Neural cell (in vitro differentiated cells): ENCODE measurements around the gene TSNAXIP1.

Experiments used
- EZH2 ChIP-seq: fragments of 200-600, 300-800 bp; shearing (Covaris generic), sonication (generic); IDR thresholded peaks from 2 replicates; pipeline ENCODE4 v1.6.1; 2014; ENCODE audit warnings: antibody characterized with exemption, low read length, borderline replicate concordance, mild to moderate bottlenecking; ENCODE audit not compliant: insufficient read depth, poor library complexity, severe bottlenecking
- RAD21 ChIP-seq: fragments of 450-650 bp; conservative IDR thresholded peaks from 2 replicates; pipeline ENCODE4 v1.6.1; 2014; ENCODE audit warnings: antibody characterized with exemption, mild to moderate bottlenecking, moderate library complexity
- SMC3 ChIP-seq: fragments of 450-650 bp; conservative IDR thresholded peaks from 2 replicates; pipeline ENCODE4 v1.6.1; 2014; ENCODE audit warnings: antibody characterized with exemption, mild to moderate bottlenecking, moderate library complexity; ENCODE audit not compliant: poor library complexity

GRCh38 chr16:67770346-67770991, 36.2 kb upstream of the TSNAXIP1 start:
- TF ChIP-seq SMC3 (no peak), RAD21 (no peak), EZH2 (no peak)
